ENCODE data around the gene PAPSS1. TPM values are rescaled to one million over a fixed set of nuclear protein-coding genes. Genes with fewer than 3 reads are reported as not detected.
"Not testable (repeated sequence)": the region's sequence is repeated elsewhere in the genome, so short reads cannot be mapped to it uniquely, and the experiment has no call there.

The PAPSS1 gene
- total RNA-seq, 4 donors from 2014 or later, result 21.9 to 36.2 (median 25.3) TPM

GRCh38 chr4:107709916-107710315 is 10.1 kb downstream of the PAPSS1 start:
- TF ChIP-seq POLR2AphosphoS5 (IDR thresholded peaks at IDR 0.05), result no peak
- no peak for TF ChIP-seq EP300 (IDR thresholded peaks at IDR 0.05)
- no peak for TF ChIP-seq CTCF (IDR thresholded peaks at IDR 0.05)
- TF ChIP-seq POLR2A (IDR thresholded peaks at IDR 0.05), result no peak
- WGBS, 2 donors (ENCODE audit: low coverage in 1 of 2), result 80 to 92% methylated on average over 1 of the region's 1 CpG
- ATAC-seq, result no peak
- Histone ChIP-seq H3K4me3 (no peak overlapping the region), H3K9me3 (peaks cover 0 to 26% (median 3%) of the 10 kb centered on the region in 3 donors), H3K36me3 (no peaks in the 10 kb centered on the region), H3K4me1 (peaks cover 0 to 3% (median 0%) of the 10 kb centered on the region in 3 donors), H3K27me3 (no peaks in the 10 kb centered on the region), H3K27ac (no peak overlapping the region)

- Histone ChIP-seq H3K4me3 (no peak overlapping the region), H3K4me1 (peaks cover 0 to 3% (median 0%) of the 10 kb centered on the region in 3 donors), H3K9me3 (peaks cover 0 to 32% (median 3%) of the 10 kb centered on the region in 3 donors), H3K27me3 (no peaks in the 10 kb centered on the region), H3K36me3 (no peaks in the 10 kb centered on the region), H3K27ac (no peak overlapping the region)
- no peak for ATAC-seq
- TF ChIP-seq EP300 (IDR thresholded peaks at IDR 0.05), result no peak
Measured at GRCh38 chr4:107708225-107708624, 11.8 kb downstream of the PAPSS1 start.

DNA sequence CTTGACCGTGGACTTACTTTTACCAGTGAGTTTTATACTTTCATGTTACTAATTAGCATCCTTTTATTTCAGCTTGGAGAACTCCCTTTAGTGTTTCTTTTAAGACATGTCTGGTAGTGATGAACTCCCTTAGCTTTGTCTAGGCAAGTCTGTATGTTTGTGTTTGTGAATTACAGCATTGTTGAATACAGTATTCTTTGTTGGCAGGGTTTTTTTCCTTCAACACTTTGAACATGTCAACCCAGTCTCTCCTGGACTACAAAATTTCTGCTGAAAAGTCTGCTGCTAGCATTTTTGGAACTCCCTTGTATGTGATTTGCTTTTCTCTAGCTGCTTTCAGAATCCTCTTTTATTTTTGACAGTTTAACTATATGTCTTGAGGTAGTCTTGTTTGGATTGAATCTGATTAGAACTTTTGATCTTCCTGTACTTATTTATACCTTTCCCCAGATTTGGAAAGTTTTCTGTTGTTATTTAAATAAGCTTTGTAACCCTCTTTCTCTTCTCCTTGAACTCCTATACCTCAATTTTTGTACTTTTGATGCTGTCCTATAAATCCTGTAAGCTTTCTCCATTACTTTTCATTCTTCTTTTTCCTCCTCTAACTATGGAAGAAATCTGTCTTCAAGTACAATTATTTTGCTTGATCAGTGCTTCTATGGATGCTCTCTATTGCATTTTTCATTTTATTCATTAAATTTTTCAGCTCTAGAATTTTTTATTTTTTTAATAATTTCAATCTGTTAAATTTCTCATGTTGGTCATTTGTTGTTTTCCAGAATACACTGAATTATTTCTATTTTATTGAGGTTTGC is 14.1 kb downstream of the PAPSS1 start:
- WGBS, 2 donors (ENCODE audit: low coverage in 1 of 2), result 95 to 100% methylated on average over 1 of the region's 1 CpG
- ATAC-seq, result no peak
- Histone ChIP-seq H3K4me3 (no peak overlapping the region), H3K27ac (no peak overlapping the region), H3K27me3 (no peaks in the 10 kb centered on the region), H3K4me1 (peaks cover 0 to 3% (median 0%) of the 10 kb centered on the region in 3 donors), H3K36me3 (peaks cover 0 to 2% of the 10 kb centered on the region in 2 donors), H3K9me3 (peaks cover 0 to 32% (median 3%) of the 10 kb centered on the region in 3 donors)
- no peak for TF ChIP-seq POLR2A (IDR thresholded peaks at IDR 0.05)
- no peak for TF ChIP-seq POLR2AphosphoS5 (IDR thresholded peaks at IDR 0.05)

DNA sequence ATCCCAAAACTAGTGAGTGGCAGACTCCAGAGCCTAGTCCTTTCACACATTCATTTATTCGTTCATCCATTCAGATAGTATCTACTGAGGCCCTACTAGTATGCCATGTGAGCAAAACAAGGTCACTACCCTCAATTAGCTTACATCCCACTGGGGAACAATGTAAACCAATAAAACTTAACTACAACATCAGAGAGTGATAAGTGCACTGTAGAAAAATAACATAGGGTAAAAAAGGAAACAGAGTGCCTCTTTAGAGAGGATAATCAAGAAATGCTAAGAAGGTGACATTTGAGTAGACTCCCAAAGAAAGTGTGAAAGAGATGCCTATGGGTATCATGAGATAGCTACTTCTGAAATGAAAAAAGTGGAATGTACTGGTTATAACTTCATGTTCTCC is 18.5 kb downstream of the PAPSS1 start:
- Histone ChIP-seq H3K4me1 (no peaks in the 10 kb centered on the region), H3K36me3 (peaks cover 0 to 33% of the 10 kb centered on the region in 2 donors), H3K9me3 (peaks cover 0 to 22% (median 3%) of the 10 kb centered on the region in 3 donors), H3K4me3 (no peak overlapping the region), H3K27ac (no peak overlapping the region), H3K27me3 (no peaks in the 10 kb centered on the region)
- TF ChIP-seq POLR2A (IDR thresholded peaks at IDR 0.05) (no peak), EP300 (IDR thresholded peaks at IDR 0.05) (no peak), POLR2AphosphoS5 (IDR thresholded peaks at IDR 0.05) (no peak), CTCF (IDR thresholded peaks at IDR 0.05) (no peak)
- 53 to 100% methylated on average over 1 of the region's 1 CpG for WGBS, 2 donors (ENCODE audit: low coverage in 1 of 2)
- ATAC-seq, result no peak

- Histone ChIP-seq H3K27ac (no peak overlapping the region), H3K9me3 (peaks cover 0 to 3% (median 0%) of the 10 kb centered on the region in 3 donors), H3K36me3 (peaks cover 0 to 40% of the 10 kb centered on the region in 2 donors), H3K4me3 (no peak overlapping the region), H3K27me3 (no peaks in the 10 kb centered on the region), H3K4me1 (no peaks in the 10 kb centered on the region)
- no peak for TF ChIP-seq CTCF (IDR thresholded peaks at IDR 0.05)
- no peak for TF ChIP-seq EP300 (IDR thresholded peaks at IDR 0.05)
- WGBS, 2 donors (ENCODE audit: low coverage in 1 of 2), result 65 to 81% methylated on average over 2 of the region's 2 CpGs
- no peak for ATAC-seq
Measured at GRCh38 chr4:107699466-107700206, 20.4 kb downstream of the PAPSS1 start.

- not testable (repeated sequence) for ATAC-seq, H3K9me3 ChIP-seq, H3K27ac ChIP-seq, H3K27me3 ChIP-seq, H3K4me3 ChIP-seq, H3K4me1 ChIP-seq
- peaks cover 0 to 55% of the 10 kb centered on the region in 2 donors for H3K36me3 ChIP-seq
- WGBS, 2 donors (ENCODE audit: low coverage in 1 of 2), result 93 to 95% methylated on average over 6 of the region's 6 CpGs
Measured at GRCh38 chr4:107696187-107696586, 23.8 kb downstream of the PAPSS1 start.
